Spleen (tissue), 11 donors: ENCODE measurements around the gene AFF1. TPM values are rescaled to one million over a fixed set of nuclear protein-coding genes. Genes with fewer than 3 reads are reported as not detected.

Experiments
- DNase-seq: peaks from one replicate; pipeline ENCODE4 v3.0.0-alpha.2; 2020
- H3K27ac ChIP-seq, 8 donors: fragments of 200-600 bp; sonication (generic) in 7 of 8; 1 replicate in 4 of 8; 2 replicates in 4 of 8; pipeline versions ENCODE4 v1.5.0 to v1.8.0; 2016 to 2021; ENCODE audit warnings: inconsistent platforms in 4 of 8, mild to moderate bottlenecking in 4 of 8, moderate library complexity in 1 of 8
- H3K27me3 ChIP-seq, 7 donors: fragments of 200-600 bp; sonication (generic) in 6 of 7; replicated peaks in 1 of 7; 1 replicate in 4 of 7; 2 replicates in 3 of 7; pipeline versions ENCODE4 v1.5.0 to v1.8.0; 2016 to 2021; ENCODE audit warnings: inconsistent platforms in 3 of 7, mild to moderate bottlenecking in 1 of 7
- H3K36me3 ChIP-seq, 6 donors: fragments of 200-600 bp; sonication (generic) in 5 of 6; 1 replicate in 4 of 6; 2 replicates in 2 of 6; pipeline versions ENCODE4 v1.5.0 to v1.8.0; 2016 to 2021; ENCODE audit warnings: inconsistent platforms in 2 of 6
- H3K4me1 ChIP-seq, 6 donors: fragments of 200-600 bp; sonication (generic) in 5 of 6; 1 replicate in 3 of 6; 2 replicates in 3 of 6; pipeline versions ENCODE4 v1.5.0 to v1.8.0; 2016 to 2021; ENCODE audit warnings: inconsistent platforms in 3 of 6
- H3K4me3 ChIP-seq, 8 donors: fragments of 200-600 bp; sonication (generic) in 7 of 8; 1 replicate in 4 of 8; 2 replicates in 4 of 8; pipeline versions ENCODE4 v1.5.0 to v1.8.0; 2016 to 2021; ENCODE audit warnings: inconsistent platforms in 4 of 8, mild to moderate bottlenecking in 4 of 8, moderate library complexity in 2 of 8
- H3K9me3 ChIP-seq, 8 donors: fragments of 200-600 bp; sonication (generic) in 7 of 8; 1 replicate in 4 of 8; 2 replicates in 4 of 8; pipeline versions ENCODE4 v1.5.0 to v1.8.0; 2016 to 2021; ENCODE audit warnings: inconsistent platforms in 4 of 8
- POLR2A ChIP-seq, 3 donors: fragments of 450-650 bp; IDR thresholded peaks; one replicate each; pipeline ENCODE4 v1.5.1; 2017; ENCODE audit warnings: antibody characterized with exemption in 3 of 3, mild to moderate bottlenecking in 1 of 3
- POLR2AphosphoS5 ChIP-seq, 3 donors: sonication (generic); formaldehyde crosslinking; IDR thresholded peaks; one replicate each; pipeline ENCODE4 v1.5.1; 2017; ENCODE audit warnings: antibody characterized with exemption in 3 of 3
- WGBS, 5 donors: extraction: QIAGEN DNeasy Blood & Tissue Kit in 3 of 5; methylation state at CpG; one replicate each; pipeline versions ENCODE4 v1.1.5 to v1.1.7; 2013 to 2018; 5-methylcytosine and 5-hydroxymethylcytosine counted together
- intact Hi-C: fragments of 100-400 bp; cut with DNase I; formaldehyde crosslinking; loops from one replicate; pipeline ENCODE4 v1.15.0; 2023; ENCODE audit warnings: low total_unique reads
- polyA plus RNA-seq, 3 donors: library from polyadenylated mRNA; stranded (reverse); fragments of 200-250 nt; gene quantifications; one replicate each; pipeline ENCODE4 v1.2.1, GENCODE V29; 2013
- total RNA-seq, 7 donors: library from RNA; depleted of rRNA in 3 of 7; stranded (reverse); fragments of >200 nt in 3 of 7; fragmentation: NEBNext Ultra II Directional in 4 of 7; extraction: Animal tissue kit (Norgen Biotek cat#: 25700) in 4 of 7; gene quantifications; one replicate each; pipeline versions ENCODE4 v1.1.0 to v1.2.1, GENCODE V29; 2016 to 2021
- TF ChIP-seq, protein P1 (sequence below), 11 experiments: fragments of 200-600 bp in 7 of 11; fragments of 450-650 bp in 4 of 11; sonication (generic) in 4 of 11; IDR thresholded peaks in 8 of 11; conservative IDR thresholded peaks in 3 of 11; 1 replicate in 7 of 11; 2 replicates in 4 of 11; pipeline versions ENCODE4 v1.4.0 to v1.8.0; 2016 to 2021; ENCODE audit warnings: antibody characterized with exemption in 11 of 11, inconsistent platforms in 4 of 11, mild to moderate bottlenecking in 1 of 11
- donor health status: healthy with polysubstance abuse.
- donor health status: DM: no; HTN: no; CAD: no; lungs with moderate emphysema.
- donor health status: DM: no; HTN: no; CAD: no.
- donor health status: Bipolar disorder and iron deficiency.
- donor health status: healthy.
- donor health status: DM: no; HTN: no; CAD: no.
- donor health status: DM: yes; HTN: yes; CAD: no.

Gene AFF1
- total and polyA plus RNA-seq, 10 donors: 4.4 to 119 (median 80.8) TPM

DNA sequence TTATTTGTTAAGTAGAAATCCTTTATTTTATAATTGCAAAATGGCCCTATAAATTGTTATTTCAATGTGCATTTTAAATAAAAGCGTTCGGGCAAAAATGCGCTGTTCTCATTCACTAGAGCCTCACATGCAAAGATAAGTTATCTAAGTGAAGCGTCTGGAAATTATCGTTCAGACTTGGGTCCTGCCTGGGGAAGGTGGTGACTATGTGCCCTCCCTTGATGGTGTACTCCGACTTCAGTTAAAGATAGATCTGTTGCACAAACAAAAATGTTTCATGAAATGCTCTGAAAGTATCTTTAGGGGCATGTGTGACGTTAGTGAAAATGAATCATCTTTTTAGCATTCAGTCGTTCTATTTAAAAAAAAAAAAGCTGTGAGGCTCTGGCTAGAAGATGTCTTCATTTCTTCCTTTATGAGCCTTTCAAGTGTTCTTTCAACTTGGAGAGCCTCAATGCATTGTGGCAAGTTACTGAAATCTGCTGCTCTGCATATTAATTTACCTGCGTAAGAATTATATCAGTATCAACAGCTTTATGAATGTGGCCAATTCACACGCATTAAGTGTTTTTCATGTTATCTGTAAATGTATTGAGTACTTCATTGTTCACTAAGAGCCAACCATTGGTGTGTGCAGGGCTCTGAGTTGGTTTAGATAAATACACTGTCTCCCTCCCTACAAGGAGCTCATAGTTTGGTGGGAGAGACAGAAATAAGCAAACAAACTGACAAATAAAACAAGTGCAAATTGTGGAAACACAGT lies 83.0 kb downstream of the AFF1 start:
- no peak for DNase-seq
- TF ChIP-seq, protein P1, sequence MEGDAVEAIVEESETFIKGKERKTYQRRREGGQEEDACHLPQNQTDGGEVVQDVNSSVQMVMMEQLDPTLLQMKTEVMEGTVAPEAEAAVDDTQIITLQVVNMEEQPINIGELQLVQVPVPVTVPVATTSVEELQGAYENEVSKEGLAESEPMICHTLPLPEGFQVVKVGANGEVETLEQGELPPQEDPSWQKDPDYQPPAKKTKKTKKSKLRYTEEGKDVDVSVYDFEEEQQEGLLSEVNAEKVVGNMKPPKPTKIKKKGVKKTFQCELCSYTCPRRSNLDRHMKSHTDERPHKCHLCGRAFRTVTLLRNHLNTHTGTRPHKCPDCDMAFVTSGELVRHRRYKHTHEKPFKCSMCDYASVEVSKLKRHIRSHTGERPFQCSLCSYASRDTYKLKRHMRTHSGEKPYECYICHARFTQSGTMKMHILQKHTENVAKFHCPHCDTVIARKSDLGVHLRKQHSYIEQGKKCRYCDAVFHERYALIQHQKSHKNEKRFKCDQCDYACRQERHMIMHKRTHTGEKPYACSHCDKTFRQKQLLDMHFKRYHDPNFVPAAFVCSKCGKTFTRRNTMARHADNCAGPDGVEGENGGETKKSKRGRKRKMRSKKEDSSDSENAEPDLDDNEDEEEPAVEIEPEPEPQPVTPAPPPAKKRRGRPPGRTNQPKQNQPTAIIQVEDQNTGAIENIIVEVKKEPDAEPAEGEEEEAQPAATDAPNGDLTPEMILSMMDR (IDR thresholded peaks at IDR 0.05 in 8 of 11, conservative IDR thresholded peaks at IDR 0.05 in 3 of 11): no peak
- TF ChIP-seq POLR2A (IDR thresholded peaks at IDR 0.05) (no peak), POLR2AphosphoS5 (IDR thresholded peaks at IDR 0.05) (no peak)
- Histone ChIP-seq H3K36me3 (no peaks in the 10 kb centered on the region), H3K9me3 (no peaks in the 10 kb centered on the region), H3K4me3 (no peak overlapping the region), H3K4me1 (peaks cover 29 to 97% (median 75%) of the 10 kb centered on the region in 6 donors), H3K27me3 (no peaks in the 10 kb centered on the region), H3K27ac (peak overlapping the region in 4 of 8 donors; percentile 54 to 82 (median 58))
- 75 to 85% (median 80%) methylated on average over 10 of the region's 10 CpGs for WGBS, 5 donors
- intact Hi-C loops: no loop called here

DNA sequence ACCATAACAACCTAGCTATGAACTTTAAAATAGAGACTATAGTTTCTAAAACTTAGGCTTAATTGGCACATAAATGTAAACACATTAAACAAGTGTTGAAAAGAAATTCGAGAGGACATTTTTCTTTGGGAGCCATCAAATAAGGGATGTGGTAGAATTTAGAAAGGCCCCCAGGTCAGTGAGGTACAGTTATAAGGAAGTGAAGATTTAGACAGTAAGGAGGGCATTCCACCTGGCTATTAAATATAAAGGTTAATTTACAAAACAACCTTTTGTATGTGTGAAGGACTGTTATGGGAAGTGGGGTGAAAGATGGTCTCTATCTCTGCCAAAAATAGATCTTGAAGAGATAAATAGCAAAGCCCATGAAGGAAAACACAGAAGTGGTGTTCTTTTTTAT lies 83.9 kb downstream of the AFF1 start:
- Histone ChIP-seq H3K27me3 (no peaks in the 10 kb centered on the region), H3K4me3 (no peak overlapping the region), H3K36me3 (no peaks in the 10 kb centered on the region), H3K4me1 (peaks cover 29 to 97% (median 70%) of the 10 kb centered on the region in 6 donors), H3K9me3 (no peaks in the 10 kb centered on the region), H3K27ac (peak overlapping the region in 5 of 8 donors; percentile 29 to 82 (median 56))
- intact Hi-C loops: no loop called here
- 39 to 58% (median 43%) methylated on average over 1 of the region's 1 CpG for WGBS, 5 donors
- no peak for DNase-seq
- TF ChIP-seq POLR2AphosphoS5 (IDR thresholded peaks at IDR 0.05) (no peak), POLR2A (IDR thresholded peaks at IDR 0.05) (no peak)
- TF ChIP-seq, protein P1 (IDR thresholded peaks at IDR 0.05 in 8 of 11, conservative IDR thresholded peaks at IDR 0.05 in 3 of 11): no peak

DNA sequence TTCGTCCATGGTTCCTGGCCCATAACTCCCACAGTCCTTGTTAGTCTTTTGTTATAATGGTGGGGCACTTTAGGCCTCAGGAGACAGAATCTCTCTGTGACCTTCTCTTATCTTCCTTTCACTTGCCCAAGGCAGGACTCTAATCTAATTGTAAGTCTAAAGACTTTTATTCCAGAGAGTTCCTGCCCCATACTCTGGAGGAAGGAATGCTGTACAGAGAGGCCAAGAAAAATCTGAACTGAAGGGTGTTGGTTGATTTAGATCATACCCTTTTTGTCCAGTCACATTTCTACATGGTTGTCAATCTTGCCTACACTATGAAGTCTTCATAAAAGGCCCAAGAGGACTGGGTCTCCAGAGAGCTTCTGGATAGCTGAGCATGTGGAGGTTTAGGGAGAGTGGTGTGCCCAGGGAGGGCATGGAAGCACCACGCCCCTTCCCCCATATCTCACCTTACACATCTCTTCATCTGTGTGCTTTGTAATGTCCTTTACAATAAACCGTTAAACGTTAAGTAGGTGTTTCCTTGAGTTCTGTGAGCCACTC lies 84.5 kb downstream of the AFF1 start:
- no peaks in the 10 kb centered on the region for H3K36me3 ChIP-seq
- no peaks in the 10 kb centered on the region for H3K27me3 ChIP-seq
- H3K4me3 ChIP-seq: no peak overlapping the region
- DNase-seq: no peak
- intact Hi-C loops: no loop called here
- WGBS, 5 donors: 56 to 69% (median 64%) methylated on average over 4 of the region's 4 CpGs
- H3K27ac ChIP-seq: peak overlapping the region in 6 of 8 donors; percentile 22 to 82 (median 55)
- no peaks in the 10 kb centered on the region for H3K9me3 ChIP-seq
- TF ChIP-seq, protein P1 (IDR thresholded peaks at IDR 0.05 in 8 of 11, conservative IDR thresholded peaks at IDR 0.05 in 3 of 11): no peak
- TF ChIP-seq POLR2AphosphoS5 (IDR thresholded peaks at IDR 0.05): no peak
- no peak for TF ChIP-seq POLR2A (IDR thresholded peaks at IDR 0.05)
- H3K4me1 ChIP-seq: peaks cover 29 to 97% (median 70%) of the 10 kb centered on the region in 6 donors

DNA sequence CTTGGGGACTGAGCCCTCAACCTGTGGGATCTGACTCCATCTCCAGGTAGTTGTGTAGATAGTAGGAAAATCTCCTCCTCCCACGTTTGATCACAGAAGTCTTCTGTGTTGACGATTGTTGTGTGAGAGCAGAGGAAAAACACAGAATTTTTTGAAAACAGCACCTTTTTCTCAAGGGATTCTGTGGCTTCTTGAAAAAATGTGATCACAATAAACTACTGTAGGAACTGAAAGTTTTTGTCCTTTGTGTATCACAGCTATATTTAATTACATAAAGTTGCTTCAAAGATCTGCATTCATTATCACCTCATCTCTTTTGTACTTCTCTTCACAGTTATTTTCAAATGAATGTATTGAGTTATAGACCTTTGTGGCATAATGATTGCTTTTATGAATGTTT lies 85.1 kb downstream of the AFF1 start:
- no peaks in the 10 kb centered on the region for H3K36me3 ChIP-seq
- H3K27me3 ChIP-seq: no peaks in the 10 kb centered on the region
- no peak overlapping the region for H3K4me3 ChIP-seq
- WGBS, 5 donors: 30 to 57% (median 41%) methylated on average over 2 of the region's 2 CpGs
- H3K27ac ChIP-seq: peak overlapping the region in 5 of 8 donors; percentile 36 to 82 (median 56)
- DNase-seq: no peak
- TF ChIP-seq, protein P1 (IDR thresholded peaks at IDR 0.05 in 8 of 11, conservative IDR thresholded peaks at IDR 0.05 in 3 of 11): no peak
- no peak for TF ChIP-seq POLR2AphosphoS5 (IDR thresholded peaks at IDR 0.05)
- intact Hi-C loops: no loop called here
- peaks cover 27 to 97% (median 70%) of the 10 kb centered on the region in 6 donors for H3K4me1 ChIP-seq
- no peaks in the 10 kb centered on the region for H3K9me3 ChIP-seq
